Measurements from ENCODE around the gene COL16A1.

GRCh38 chr1:31685795-31686194 lies 18.0 kb downstream of the COL16A1 start:
- no peak for TF ChIP-seq EZH2phosphoT487 (IDR thresholded peaks at IDR 0.05; ENCODE audit: borderline replicate concordance)
- TF ChIP-seq, protein P1, sequence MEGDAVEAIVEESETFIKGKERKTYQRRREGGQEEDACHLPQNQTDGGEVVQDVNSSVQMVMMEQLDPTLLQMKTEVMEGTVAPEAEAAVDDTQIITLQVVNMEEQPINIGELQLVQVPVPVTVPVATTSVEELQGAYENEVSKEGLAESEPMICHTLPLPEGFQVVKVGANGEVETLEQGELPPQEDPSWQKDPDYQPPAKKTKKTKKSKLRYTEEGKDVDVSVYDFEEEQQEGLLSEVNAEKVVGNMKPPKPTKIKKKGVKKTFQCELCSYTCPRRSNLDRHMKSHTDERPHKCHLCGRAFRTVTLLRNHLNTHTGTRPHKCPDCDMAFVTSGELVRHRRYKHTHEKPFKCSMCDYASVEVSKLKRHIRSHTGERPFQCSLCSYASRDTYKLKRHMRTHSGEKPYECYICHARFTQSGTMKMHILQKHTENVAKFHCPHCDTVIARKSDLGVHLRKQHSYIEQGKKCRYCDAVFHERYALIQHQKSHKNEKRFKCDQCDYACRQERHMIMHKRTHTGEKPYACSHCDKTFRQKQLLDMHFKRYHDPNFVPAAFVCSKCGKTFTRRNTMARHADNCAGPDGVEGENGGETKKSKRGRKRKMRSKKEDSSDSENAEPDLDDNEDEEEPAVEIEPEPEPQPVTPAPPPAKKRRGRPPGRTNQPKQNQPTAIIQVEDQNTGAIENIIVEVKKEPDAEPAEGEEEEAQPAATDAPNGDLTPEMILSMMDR (conservative IDR thresholded peaks at IDR 0.05; ENCODE audit: low read length): no peak

Measured in Loucy (cell line).